ENCODE measurements around the gene BTG4. TPM values are rescaled to one million over a fixed set of nuclear protein-coding genes. Genes with fewer than 3 reads are reported as not detected.

BTG4 gene
- polyA plus RNA-seq, 1 donor from 2014 or later: not detected

- peaks cover 10 to 27% (median 27%) of the 10 kb centered on the region in 3 donors for H3K4me1 Mint-ChIP-seq
- H3K36me3 Mint-ChIP-seq: no peaks in the 10 kb centered on the region
- H3K27me3 Mint-ChIP-seq: peaks cover 13% of the 10 kb centered on the region
- no peak overlapping the region for H3K4me3 Mint-ChIP-seq
- no peaks in the 10 kb centered on the region for H3K9me3 Mint-ChIP-seq
- H3K27ac Mint-ChIP-seq: no peak overlapping the region
Observed at GRCh38 chr11:111448414-111448813, 63.8 kb downstream of the BTG4 start.

- no peaks in the 10 kb centered on the region for H3K36me3 Mint-ChIP-seq
- peaks cover 13% of the 10 kb centered on the region for H3K27me3 Mint-ChIP-seq
- no peak overlapping the region for H3K27ac Mint-ChIP-seq
- peaks cover 10 to 27% (median 27%) of the 10 kb centered on the region in 3 donors for H3K4me1 Mint-ChIP-seq
- no peak overlapping the region for H3K4me3 Mint-ChIP-seq
- H3K9me3 Mint-ChIP-seq: no peaks in the 10 kb centered on the region
Observed at GRCh38 chr11:111447931-111448330, 64.3 kb downstream of the BTG4 start.

- H3K27ac Mint-ChIP-seq: peak overlapping the region in 1 of 3 donors; percentile 92
- no peaks in the 10 kb centered on the region for H3K36me3 Mint-ChIP-seq
Observed at GRCh38 chr11:111447112-111447471, 65.1 kb downstream of the BTG4 start.

DNA sequence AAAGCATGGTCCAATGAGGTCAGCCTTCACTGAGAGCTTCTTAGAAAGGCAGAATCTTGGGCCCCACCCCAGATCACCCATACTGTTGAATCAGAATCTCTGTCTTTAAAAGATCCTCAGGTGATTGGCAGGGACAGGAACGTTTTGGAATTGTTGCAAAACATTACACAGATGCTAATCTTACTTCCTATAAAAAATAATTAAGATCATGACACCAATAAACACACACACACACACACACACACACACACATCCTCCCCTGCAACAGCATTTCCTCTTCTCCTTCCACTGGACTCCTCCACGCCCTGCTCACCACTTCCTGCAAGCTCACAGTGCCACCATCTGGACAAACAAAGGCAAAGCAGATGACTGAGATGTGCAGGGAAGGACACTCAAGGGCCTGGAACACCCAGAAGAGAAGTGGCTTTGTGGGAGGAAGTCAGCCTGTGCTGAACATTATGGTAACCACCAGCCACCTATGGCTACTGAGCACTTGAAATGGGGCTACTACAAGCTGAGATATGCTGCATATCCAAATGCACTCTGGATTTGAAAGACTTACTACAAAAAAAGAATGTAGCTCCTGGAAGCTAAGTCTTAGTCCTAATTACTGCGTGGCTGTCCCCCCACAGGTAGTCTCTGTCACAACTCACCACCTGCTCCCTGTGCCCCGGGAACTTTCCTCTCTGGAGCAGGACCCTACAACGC lies 65.6 kb downstream of the BTG4 start:
- H3K27ac Mint-ChIP-seq: peak overlapping the region; percentile 6 to 92 (median 83)

More at GRCh38 chr11:111447112-111447471, 65.1 kb downstream of the BTG4 start:
- Mint-ChIP-seq H3K4me3 (no peak overlapping the region), H3K4me1 (peaks cover 6 to 27% (median 27%) of the 10 kb centered on the region in 3 donors), H3K9me3 (no peaks in the 10 kb centered on the region), H3K27me3 (peaks cover 8% of the 10 kb centered on the region)

DNA sequence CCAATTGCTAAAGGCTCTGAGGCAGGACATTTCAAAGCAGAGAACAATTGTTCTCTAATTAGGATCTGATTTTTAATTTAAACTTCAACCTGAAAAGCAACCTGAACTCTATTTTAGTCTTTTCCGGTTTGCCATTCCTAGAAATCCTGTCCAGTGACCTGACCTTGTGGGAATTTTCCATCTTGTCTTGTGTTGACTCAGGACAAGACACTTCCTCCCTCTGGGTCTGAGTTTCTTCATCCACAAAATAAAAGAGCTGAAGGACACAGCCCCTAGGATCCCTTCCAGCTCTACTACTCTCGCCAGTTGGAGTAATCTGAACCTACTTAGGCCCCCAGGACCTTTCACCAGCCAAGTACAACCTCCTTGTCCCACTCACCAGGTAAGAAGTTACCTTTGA lies 66.6 kb downstream of the BTG4 start:
- Mint-ChIP-seq H3K27me3 (peaks cover 2% of the 10 kb centered on the region), H3K9me3 (no peaks in the 10 kb centered on the region), H3K27ac (peak overlapping the region in 2 of 3 donors; percentile 19 to 91), H3K4me1 (peaks cover 5 to 24% (median 22%) of the 10 kb centered on the region in 3 donors), H3K36me3 (peaks cover 2% of the 10 kb centered on the region), H3K4me3 (peak overlapping the region in 1 of 4 donors; percentile 55)

More for the DNA sequence above, 65.6 kb downstream of the BTG4 start:
- Mint-ChIP-seq H3K9me3 (no peaks in the 10 kb centered on the region), H3K36me3 (no peaks in the 10 kb centered on the region), H3K27me3 (peaks cover 8% of the 10 kb centered on the region), H3K4me3 (peak overlapping the region in 1 of 4 donors; percentile 65), H3K4me1 (peaks cover 6 to 27% (median 27%) of the 10 kb centered on the region in 3 donors)

Other genes with a start within 250 kb of the BTG4 start
- 0.18 TPM for gene POU2AF3, start 213.8 kb downstream of the BTG4 start, polyA plus RNA-seq
- gene POU2AF1, start 133.1 kb downstream of the BTG4 start, polyA plus RNA-seq: 194 TPM
- gene HOATZ, start 2.4 kb upstream of the BTG4 start, polyA plus RNA-seq: not detected
- not detected for gene LAYN, start 28.3 kb upstream of the BTG4 start, polyA plus RNA-seq
- 0.41 TPM for gene SIK2, start 90.1 kb upstream of the BTG4 start, polyA plus RNA-seq

All from IgD-negative memory B cell (primary cell).